Activated T-helper 1 cell treated with Interleukin-2 at 50 U/mL for 16 hours (primary cell): ENCODE results near the gene NAA80.

Experiments used
- DNase-seq: peaks from one replicate; pipeline ENCODE4 v3.0.0-alpha.2; 2020; ENCODE audit warnings: low read depth

Gene NAA80

DNA sequence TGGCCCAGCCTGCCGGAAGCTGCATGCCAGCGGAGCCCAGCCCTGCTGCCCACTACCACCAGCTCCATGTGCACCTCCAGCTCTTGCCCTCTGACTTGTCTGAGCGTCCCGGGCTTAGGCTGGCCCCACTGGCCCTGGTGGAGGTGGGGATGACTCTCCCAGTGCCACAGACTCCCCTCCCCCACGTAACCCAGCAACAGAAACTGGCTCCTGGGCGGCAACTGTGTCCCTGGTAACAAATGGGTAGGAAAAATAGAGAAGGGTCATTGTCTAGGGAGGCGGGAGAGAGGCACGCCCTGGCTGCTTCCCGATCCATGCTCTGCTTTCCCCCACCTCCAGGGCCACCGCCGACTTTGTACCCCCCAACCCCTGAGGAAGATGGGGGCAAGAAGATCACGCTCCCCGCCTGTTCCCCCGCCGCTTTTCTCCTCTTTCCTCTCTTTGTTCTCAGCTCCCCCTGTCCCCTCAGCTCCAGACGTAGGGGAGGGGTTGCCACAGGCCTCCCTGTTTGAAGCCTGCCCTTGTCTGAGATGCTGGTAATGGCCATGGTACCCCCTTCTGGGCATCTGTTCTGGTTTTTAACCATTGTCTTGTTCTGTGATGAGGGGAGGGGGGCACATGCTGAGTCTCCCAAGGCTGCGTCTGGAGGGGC lies 41.0 kb downstream of the NAA80 start:
- DNase-seq, result no peak

DNA sequence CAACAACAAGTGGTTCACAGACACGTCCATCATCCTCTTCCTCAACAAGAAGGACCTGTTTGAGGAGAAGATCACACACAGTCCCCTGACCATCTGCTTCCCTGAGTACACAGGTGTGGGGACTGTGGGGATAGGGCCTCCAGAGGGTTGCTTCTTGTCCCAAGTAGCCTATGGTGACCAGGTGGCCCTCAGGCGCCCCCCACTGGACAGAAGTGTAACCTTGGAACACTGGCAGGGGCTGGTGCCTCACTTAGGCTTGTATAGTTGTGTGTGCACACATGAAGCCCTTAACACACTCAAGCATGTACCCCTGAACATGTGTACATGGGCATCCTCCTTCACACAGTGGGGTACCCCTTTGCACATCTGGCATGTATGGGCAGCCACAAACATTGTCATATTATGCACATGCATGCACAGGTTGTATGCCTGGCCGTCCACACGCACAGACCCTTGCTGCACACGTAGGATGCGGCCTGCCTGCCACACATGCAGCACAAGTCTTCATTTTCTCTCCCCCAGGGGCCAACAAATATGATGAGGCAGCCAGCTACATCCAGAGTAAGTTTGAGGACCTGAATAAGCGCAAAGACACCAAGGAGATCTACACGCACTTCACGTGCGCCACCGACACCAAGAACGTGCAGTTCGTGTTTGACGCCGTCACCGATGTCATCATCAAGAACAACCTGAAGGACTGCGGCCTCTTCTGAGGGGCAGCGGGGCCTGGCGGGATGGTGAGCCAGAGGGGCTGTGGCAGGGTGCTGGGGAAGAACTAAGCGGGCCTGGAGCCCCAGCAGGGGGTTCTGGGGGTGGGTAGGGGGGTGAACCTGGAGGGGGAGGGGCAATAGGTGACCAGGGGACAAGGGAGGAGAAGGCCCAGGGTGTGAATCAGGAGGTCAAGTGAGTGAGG lies 42.0 kb downstream of the NAA80 start:
- DNase-seq, result no peak

DNA sequence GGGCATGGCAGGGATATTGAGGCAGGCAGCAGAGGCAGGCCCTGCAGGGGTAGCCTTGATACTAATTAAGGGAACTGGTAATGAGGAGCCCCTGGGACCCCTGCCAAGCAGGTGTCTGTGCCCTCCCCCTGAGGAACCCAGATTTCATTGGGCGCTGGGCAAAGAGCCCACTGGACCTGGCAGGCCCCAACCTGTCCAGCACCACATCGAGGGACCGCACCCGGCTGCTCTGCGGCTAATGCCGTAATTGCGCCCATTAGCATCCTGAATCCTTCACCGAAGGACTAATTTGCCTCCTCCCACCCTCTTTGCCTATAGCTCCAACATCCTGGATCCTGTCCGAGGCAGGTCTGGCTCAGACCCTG lies 44.0 kb downstream of the NAA80 start:
- no peak for DNase-seq

DNA sequence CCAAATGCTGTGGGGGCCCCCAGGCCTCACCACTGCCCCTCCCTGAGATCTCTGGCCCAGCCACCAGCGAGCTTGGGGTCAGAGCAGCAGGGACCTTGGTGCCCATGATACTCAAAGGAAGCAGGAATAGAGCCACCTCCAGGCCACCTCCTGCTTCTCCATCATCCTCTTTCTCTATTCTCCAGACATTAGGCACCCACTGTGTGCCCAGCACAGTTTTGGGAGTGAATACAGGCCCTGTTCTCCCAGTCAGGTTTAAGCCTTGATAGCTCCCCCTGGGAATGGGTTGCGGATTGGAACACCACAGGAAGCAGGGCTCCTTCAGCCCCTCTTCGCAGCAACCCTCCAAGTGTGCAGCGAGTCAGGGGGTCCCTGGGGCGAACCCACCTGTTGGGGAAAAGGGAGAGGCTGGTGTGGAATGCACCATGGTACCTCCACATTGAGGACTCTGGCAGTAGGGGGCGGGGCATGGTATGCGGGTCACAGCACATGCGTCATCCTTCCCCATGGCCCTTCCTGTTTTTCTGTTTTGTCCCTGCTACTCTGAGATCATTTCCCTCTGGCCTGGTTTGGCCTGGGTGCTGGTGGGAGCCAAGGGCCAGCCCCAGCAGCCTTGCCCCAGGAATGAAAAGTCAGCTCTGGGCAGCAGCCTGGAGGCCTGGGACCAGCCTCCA lies 44.5 kb downstream of the NAA80 start:
- no peak for DNase-seq

DNA sequence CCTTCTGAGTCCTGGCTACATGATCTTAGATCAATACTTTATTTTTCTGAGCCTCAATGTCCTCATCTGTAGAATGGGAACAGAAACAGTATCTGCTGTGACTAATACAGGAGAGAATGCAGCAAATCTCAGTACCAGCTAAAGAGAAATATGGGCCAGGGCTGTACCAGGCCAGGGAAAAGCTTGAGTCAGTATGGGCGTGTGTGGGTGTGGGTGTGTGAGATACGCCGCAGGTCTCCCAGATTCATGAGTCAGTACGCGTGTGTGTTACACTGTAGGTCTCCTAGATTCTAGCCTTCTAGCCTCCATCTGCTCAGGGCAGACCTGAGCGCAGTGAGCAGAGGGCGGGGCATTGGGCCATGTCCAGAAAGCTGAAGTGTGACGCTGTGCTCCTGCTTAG lies 48.0 kb downstream of the NAA80 start:
- DNase-seq, result no peak

DNA sequence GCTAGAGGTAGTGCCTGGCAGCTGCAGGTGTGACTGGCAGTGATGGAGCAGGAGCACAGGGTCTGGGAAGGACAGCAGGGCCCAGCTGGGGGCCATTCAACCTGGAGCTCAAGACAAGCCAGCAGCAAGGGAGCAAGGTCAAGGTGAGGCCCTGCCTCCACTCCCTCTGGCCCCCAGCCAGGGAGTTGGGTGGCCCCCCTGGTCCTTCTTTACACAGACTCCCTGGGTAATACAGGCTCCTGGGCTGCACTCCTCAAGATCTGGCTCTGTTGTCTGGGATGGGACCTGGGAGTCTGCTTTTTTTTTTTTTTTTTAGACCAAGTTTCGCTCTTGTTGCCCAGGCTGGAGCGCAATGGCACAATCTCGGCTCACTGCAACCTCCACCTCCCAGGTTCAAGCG lies 48.7 kb downstream of the NAA80 start:
- no peak for DNase-seq

DNA sequence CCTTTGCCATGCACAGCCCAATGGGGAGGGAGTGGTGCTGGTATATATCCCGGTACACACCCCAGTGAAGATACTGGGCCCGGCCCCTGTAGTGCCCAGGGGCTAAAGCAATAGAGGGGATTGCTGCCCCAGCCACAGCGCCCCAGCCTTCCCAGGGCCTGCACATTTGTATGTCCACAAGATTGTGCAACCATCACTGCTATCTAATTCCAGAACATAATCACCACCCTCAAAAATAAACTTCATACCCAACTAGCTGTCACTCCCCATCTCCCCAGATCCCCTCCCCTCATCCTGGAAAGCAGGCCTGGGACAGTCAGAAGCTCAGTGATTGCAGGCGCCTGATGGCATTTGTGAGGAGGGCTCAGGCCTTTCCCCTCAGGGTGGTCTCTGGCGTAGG lies 49.7 kb downstream of the NAA80 start:
- DNase-seq, result no peak

DNA sequence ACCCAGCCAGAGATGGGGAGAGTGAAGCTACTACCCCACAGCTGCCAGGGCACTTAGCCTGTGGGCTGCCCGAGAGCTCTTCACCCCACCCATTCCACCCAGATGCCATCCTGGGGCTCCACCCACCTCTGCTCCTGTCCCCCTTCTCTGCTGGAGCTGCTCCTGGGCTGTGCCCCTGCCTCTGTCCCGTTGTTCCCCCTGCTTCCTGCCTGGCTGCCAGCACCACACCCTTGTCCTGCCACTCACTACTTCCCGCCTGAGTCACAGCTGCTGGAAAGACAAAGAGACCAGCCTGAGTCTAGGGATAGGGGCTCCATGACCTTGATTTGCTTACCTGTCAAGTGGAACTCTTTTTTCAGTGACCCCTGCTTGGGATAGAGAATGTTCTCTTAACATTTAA lies 50.8 kb downstream of the NAA80 start:
- DNase-seq, result no peak

DNA sequence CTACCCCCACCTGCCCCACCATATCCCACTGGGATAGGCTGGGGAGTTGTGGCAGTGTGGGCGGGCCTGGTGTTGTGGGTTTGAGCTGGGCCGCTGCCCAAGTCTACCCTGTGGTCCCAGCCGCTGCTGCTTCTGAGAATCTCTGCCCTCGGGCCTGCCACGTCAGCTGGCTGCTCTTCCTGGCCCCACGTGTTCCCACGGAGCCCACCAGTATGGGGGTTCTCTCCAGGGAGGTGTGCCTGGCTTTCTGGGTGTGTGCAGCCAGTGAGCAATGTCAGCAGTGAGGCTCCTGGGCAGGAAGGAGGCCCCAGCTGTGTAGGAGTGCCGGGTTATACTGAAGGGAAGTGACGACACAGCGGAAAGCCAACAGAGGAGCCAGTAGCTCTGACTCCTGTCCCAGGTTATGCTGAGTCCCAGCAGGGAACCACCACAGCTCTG lies 52.7 kb downstream of the NAA80 start:
- peak; percentile 63 for DNase-seq
